GM21367 (cell line): ENCODE data around the gene EVI2B.
"Not testable (repeated sequence)": the region's sequence is repeated elsewhere in the genome, so short reads cannot be mapped to it uniquely, and the experiment has no call there.

ENCODE experiments used
- ATAC-seq: cut with Tn5 transposase; IDR thresholded peaks from one replicate; pipeline ENCODE4 v1.9.1; 2021; ENCODE audit not compliant: unreplicated experiment

Gene EVI2B

DNA sequence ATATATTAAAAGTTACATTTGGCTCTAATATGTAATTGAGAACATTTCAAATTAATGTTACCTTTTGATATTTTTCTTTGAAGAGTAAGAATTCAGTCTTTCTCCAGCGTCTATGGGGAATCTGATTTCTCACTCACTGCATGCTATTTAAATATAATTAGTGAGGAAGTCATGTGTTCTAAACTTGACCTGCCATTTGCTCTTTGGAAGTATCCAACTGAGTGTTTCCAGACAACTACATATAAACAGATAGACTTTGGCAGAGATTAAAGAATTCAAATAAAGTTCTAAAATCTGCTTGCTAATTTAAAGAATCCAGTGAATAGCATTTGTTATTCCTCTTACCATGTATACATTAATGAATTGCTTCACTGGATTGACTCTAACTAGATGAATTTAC is 40.3 kb downstream of the EVI2B start:
- no peak for ATAC-seq

DNA sequence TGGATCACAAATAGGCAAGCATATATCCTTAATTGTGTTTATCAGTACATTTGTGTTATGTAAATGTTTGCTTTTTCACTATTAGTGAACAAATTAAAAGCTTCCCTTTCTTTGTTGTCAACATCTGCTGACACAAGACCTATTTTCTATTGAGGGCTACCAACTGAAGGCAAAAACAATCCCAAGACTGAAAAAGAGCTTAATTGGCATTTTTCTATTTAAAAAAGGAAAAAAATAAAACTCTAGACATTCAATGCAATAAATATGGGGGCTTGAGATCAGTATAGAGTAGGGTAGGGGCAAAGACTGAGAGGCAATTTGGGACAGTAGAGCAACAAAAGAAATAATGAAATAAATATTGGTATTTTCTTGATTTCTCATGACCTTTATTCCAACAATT is 41.1 kb downstream of the EVI2B start:
- no peak for ATAC-seq

DNA sequence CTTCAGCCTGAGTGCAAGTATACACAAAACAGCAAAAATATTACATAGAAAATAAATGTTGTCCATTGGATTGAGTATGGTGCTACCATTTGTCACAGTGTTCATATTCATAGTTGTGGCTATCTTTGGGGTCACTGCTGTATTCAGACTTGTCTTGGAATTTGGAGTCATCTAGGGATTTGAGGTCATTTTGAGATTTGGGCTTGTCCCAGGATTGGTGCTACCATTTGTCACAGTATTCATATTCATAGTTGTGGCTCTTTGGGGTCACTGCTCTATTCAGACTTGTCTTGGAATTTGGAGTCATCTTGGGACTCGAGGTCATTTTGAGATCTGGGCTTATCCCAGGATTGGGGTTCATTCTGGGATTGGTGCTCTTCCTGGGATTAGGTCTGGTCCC is 41.6 kb downstream of the EVI2B start:
- no peak for ATAC-seq

DNA sequence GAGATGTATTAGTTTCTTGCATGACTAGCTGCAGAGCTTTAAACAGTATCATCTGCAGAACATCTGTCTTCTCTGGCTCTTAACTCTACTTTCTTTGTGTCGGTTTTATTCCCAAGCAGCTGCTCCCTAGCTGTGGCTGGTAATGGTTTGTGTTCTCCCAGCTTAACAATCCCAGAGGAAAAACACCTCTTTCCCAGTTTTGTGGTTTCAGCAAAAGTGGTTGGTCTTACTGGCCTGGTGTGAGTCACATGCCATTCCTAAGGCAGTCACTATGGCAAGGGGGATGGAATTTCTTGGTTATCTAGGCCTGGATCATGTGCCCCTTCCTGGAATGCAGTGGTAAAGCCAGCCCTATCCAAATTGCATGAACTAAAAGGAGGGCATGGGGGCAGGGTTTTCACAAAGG is 44.3 kb downstream of the EVI2B start:
- ATAC-seq = no peak

DNA sequence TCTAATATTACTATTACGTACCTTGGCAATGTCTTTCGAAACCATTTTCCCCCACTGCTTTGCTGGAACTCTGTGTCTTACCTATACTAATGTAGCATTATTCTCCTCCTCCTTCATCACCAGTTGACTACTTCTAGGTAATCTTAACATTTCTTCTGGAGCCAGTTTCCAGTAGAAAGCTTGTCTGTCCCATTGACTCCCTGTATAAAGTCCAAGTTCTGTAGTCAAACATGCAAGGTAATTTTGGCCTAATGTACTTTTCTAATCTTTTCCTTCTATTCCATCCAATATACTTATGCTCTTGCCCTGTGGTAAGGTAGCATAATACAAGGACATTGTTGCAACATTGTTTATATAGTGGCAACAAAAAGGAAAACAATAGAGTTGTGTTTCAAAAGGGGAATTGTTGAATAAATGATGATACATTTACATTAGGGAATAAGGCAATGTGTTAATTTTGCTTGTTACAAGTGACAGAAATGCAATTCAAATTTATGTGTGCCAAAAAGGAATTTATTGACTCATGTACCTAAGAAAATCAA is 44.7 kb downstream of the EVI2B start:
- ATAC-seq = no peak

DNA sequence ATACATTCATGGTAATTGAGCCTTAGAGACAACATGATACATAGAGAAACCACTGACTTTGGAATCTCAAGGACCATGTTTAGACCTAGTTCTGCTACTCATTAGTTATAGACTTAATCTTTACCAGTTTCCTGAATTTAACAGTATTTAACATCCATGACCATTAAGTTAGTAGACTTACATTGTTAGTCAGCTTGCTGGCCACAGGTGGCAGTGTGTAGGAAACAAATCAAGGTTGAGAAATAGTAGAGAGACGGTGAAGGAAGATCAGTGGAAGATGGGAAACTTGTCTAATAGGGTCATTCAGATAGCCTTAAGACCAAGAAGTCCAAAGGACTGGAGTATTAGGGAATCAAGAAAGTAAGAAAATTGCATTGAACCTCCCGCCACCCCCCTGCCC is 47.8 kb downstream of the EVI2B start:
- no peak for ATAC-seq

DNA sequence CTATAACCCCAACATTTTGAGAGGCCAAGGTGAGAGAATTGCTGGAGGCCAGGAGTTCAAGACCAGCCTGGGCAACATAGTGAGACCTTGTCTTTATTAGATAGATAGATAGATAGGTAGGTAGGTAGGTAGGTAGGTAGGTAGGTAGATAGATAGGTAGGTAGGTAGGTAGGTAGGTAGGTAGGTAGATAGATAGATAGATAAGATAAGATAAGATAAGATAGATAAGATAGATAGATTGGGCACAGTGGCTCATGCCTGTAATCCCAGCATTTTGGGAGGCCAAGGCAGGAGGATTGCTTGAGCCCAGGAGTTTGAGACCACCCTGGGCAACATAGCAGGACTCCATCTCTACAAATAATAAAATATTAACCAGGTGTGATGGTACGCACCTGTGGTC is 50.9 kb downstream of the EVI2B start:
- ATAC-seq = not testable (repeated sequence)

DNA sequence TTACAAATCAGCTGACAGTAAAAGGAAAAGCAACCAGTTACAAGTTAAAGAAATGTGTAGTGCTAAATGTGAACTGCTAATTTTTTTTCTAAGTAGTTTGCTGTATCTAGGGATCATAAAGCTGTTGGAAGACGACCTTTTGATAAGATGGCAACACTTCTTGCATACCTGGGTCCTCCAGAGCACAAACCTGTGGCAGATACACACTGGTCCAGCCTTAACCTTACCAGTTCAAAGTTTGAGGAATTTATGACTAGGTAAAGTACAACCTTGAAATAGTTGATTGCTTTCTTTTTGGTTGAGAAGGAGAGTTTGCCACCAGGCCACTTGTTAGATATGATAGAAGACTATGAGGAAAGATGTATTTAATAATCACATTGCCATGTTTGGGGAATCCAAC is 52.3 kb downstream of the EVI2B start:
- ATAC-seq = no peak

DNA sequence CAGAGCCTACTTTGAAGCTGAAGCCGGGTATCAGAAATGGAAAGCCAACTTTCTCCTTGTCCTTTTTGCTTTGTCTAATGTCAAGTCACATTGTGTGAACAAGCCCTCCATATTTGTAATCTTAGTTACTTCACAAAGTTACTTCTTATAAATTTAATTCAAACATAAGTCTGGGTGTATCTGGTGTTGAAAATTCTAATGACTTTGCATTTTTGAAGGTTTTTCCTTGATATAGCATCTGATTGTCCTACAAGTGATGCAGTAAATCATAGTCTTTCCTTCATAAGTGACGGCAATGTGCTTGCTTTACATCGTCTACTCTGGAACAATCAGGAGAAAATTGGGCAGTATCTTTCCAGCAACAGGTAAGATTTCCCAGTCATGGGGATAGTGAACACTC is 53.7 kb downstream of the EVI2B start:
- ATAC-seq = no peak

DNA sequence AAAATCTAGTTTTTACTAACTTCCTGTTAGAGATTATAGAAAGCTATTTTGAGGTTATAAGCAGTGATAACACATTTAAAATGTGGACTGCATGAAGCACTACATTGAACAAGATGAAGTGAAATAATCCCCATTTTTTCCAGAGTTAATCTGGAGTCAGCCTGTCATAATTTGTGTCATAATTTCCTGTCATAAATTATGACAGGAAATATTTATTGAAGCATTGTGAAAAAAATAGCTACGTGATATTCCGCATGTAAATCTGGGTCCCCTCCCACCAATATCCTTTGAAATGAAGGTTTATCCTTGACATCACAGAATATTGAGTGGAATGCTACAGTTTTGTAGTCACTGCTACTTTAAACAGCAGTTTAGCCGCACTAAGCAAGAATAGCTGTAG is 56.9 kb downstream of the EVI2B start:
- ATAC-seq = no peak

DNA sequence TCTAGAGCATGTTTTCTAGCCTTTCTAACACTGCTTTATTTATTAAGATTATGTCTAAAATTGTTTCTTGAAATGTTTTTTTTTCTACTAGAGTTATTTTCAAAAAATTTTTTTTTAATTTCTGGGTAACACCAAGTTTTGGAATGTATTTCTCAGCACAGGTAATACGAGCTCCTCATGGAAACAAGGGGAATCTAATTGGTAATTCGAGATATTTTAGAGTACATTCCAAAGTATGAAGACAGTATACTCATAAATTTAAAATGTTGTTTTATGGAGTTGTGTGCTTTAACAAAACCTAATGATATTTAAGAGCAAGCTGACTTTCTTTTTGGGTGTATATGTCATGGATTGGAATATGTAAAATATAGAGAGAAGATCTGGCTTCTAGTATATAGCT is 59.2 kb downstream of the EVI2B start:
- ATAC-seq = no peak
